GM12865 (cell line): ENCODE measurements around the gene PXDN.

Experiments used
- DNase-seq: peaks from one replicate; pipeline ENCODE4 v3.0.0; 2010; ENCODE audit warnings: low read depth
- H3K4me3 ChIP-seq: 2 replicates; pipeline ENCODE4 v1.5.1; 2011; ENCODE audit warnings: mild to moderate bottlenecking, low read depth, low read length, control low read depth
- CTCF ChIP-seq: IDR thresholded peaks from 2 replicates; pipeline ENCODE4 v1.5.1; 2011; ENCODE audit warnings: low read length, control low read depth, low read depth, inconsistent platforms; ENCODE audit not compliant: insufficient read depth; ENCODE audit errors: missing control alignments

PXDN gene

GRCh38 chr2:1661891-1662605 is 82.3 kb downstream of the PXDN start:
- H3K4me3 ChIP-seq = no peak overlapping the region
- TF ChIP-seq CTCF = no peak
- no peak for DNase-seq

- no peak for DNase-seq
- no peak for TF ChIP-seq CTCF
- no peak overlapping the region for H3K4me3 ChIP-seq
Observed at GRCh38 chr2:1660656-1661640, 83.4 kb downstream of the PXDN start.

- no peak for DNase-seq
- H3K4me3 ChIP-seq = no peak overlapping the region
- no peak for TF ChIP-seq CTCF
Observed at GRCh38 chr2:1659951-1660565, 84.3 kb downstream of the PXDN start.

- DNase-seq = no peak
- H3K4me3 ChIP-seq = no peak overlapping the region
- TF ChIP-seq CTCF = no peak
Observed at GRCh38 chr2:1658394-1659151, 85.7 kb downstream of the PXDN start.

- no peak overlapping the region for H3K4me3 ChIP-seq
- no peak for TF ChIP-seq CTCF
- no peak for DNase-seq
Observed at GRCh38 chr2:1656961-1657841, 87.1 kb downstream of the PXDN start.
